ENCODE data around the gene VEZF1. TPM values are rescaled to one million over a fixed set of nuclear protein-coding genes. Genes with fewer than 3 reads are reported as not detected.

Gene VEZF1
- total and polyA plus RNA-seq, 2 of the 8 experiments (the other 6 are each of a cell fraction or from before 2014, with no cell fraction given) = 28.9 to 61.9 TPM

DNA sequence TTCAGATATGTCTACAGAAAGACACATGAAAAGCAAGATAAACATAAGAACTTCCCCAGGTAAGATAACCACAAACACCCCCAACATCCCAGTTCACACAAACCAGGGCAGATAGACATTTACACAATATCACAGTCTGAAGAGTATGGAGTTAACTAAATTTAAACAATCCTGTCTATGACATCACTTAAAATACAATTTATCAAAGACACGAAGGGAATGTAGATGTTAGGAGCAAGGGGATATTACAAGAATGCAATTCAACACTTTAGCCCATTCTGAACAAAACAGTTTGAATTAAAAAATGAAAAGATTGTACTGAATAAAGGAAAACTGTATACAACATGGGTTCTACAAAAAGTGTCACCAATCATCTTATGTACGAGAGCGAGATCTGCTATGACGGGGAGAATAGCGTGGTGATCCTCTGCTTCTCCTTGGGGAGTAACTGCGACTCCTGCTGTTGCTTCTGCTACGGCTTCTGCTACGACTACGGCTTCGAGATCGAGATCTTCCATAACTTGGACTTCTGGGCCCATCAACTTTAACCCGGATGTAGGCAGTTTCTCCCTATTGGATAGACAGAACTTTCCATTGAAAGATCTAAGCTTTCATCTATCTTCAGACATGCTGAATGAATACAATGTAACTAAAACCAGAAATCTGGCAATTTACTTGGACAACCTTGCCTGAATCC is 17.1 kb upstream of the VEZF1 start:
- 84% methylated on average over 12 of the region's 12 CpGs; no CpG with 5 or more reads in 1 of the 2 experiments for WGBS, 2 experiments (ENCODE audit: extremely low coverage in 1 of 2, insufficient coverage in 1 of 2, insufficient read length in 1 of 2, insufficient replicate concordance in 2 of 2, low coverage in 1 of 2, low lambda C conversion rate in 2 of 2, missing lambda C conversion rate in 1 of 2)
- Histone ChIP-seq H3K4me3 (ENCODE audit: extremely low read depth in 1 of 4, insufficient read depth in 2 of 4, low read depth in 3 of 4, low read length in 4 of 4) (peak overlapping the region; percentile 87 to 98 (median 94)), H3K56ac (replicated peaks; ENCODE audit: insufficient read length, low read depth, low read length) (no peak overlapping the region), H3K79me2 (ENCODE audit: control insufficient read depth in 1 of 2, insufficient read depth in 2 of 2, low read length in 2 of 2) (peaks cover 11 to 53% of the 10 kb centered on the region in 2 experiments), H3K36me3 (ENCODE audit: control insufficient read depth in 2 of 4, insufficient read depth in 4 of 4, low read length in 3 of 4) (peaks cover 13 to 55% (median 34%) of the 10 kb centered on the region in 4 experiments), H2BK5ac (ENCODE audit: low read depth, low read length) (no peak overlapping the region), H3K27me3 (replicated peaks in 1 of 4; ENCODE audit: control insufficient read depth in 3 of 4, extremely low read depth in 1 of 4, insufficient read depth in 3 of 4, low read length in 3 of 4) (no peaks in the 10 kb centered on the region), H3K79me1 (ENCODE audit: low read depth, low read length) (no peaks in the 10 kb centered on the region; the same call in 1 of the 2 replicates), H4K8ac (ENCODE audit: extremely low read depth, insufficient read depth, low read length) (no peak overlapping the region; the same call in 1 of the 2 replicates), H4K20me1 (replicated peaks in 1 of 2; ENCODE audit: control insufficient read depth in 1 of 2, insufficient read depth in 2 of 2, low read length in 2 of 2) (peaks cover 9 to 11% of the 10 kb centered on the region in 2 experiments), H3K23ac (ENCODE audit: insufficient read length) (no peak overlapping the region), H2AK5ac (ENCODE audit: low read depth, low read length) (no peak overlapping the region), H2BK20ac (ENCODE audit: low read length) (no peak overlapping the region), H2BK120ac (replicated peaks; ENCODE audit: low read depth, low read length) (no peak overlapping the region), H3K23me2 (ENCODE audit: low read depth, low read length) (peaks cover 12% of the 10 kb centered on the region), H3K27ac (ENCODE audit: low read depth, low read length) (no peak overlapping the region), H4K91ac (replicated peaks; ENCODE audit: insufficient read length, low read length) (no peak overlapping the region), H3K4me1 (replicated peaks in 1 of 4; ENCODE audit: control insufficient read depth in 3 of 4, insufficient read depth in 4 of 4, low read length in 3 of 4) (peaks cover 0 to 11% (median 5%) of the 10 kb centered on the region in 4 experiments; a peak in 4 of 7 replicates), H2BK12ac (ENCODE audit: low read depth, low read length) (no peak overlapping the region), H2AFZ (ENCODE audit: low read length) (no peak overlapping the region), H3K9me3 (ENCODE audit: insufficient read depth in 2 of 2, low read depth in 1 of 2, low read length in 1 of 2) (no peaks in the 10 kb centered on the region), H3K4ac (replicated peaks; ENCODE audit: insufficient read length, low read depth, low read length) (no peak overlapping the region), H4K5ac (ENCODE audit: insufficient read length, low read depth, low read length) (no peak overlapping the region), H3K4me2 (ENCODE audit: insufficient read depth in 1 of 2, low read depth in 2 of 2, low read length in 2 of 2) (peak overlapping the region; percentile 87 to 94), H2BK15ac (ENCODE audit: low read length) (no peak overlapping the region), H3K18ac (ENCODE audit: extremely low read depth, low read length) (no peak overlapping the region), H3K14ac (ENCODE audit: insufficient read length) (no peak overlapping the region), H3K9ac (replicated peaks in 1 of 4; ENCODE audit: extremely low read depth in 1 of 4, low read depth in 3 of 4, low read length in 3 of 4) (peak overlapping the region in 3 of 4 experiments; percentile 99 to 100 (median 100); a peak in 5 of 7 replicates)
- FAIRE-seq (no peak), DNase-seq (ENCODE audit: low read depth in 1 of 2, low spot score in 2 of 2) (no peak)
- CTCF ChIA-PET (ENCODE audit: partially characterized antibody) = no interaction called here
- POLR2A ChIA-PET (ENCODE audit: partially characterized antibody) = interaction anchor here (1.2 to 28.0 kb wide), 12 partner anchors 11 to 142 kb away, joined by 3 to 672 read pairs (median 20); partner anchors contain the start of genes CUEDC1, DYNLL2, MRPS23 and VEZF1
- TF ChIP-seq GABPA (IDR thresholded peaks at IDR 0.05; ENCODE audit: borderline replicate concordance, insufficient read depth, low read length) (no peak), POLR2A (IDR thresholded peaks at IDR 0.05; ENCODE audit: control extremely low read depth in 1 of 2, low read depth in 2 of 2, low read length in 2 of 2) (peak in 1 of 2 experiments; percentile 50; a peak in 1 of 3 replicates)

Data from H1 (cell line).